ENCODE data around the gene COL6A1. TPM values are rescaled to one million over a fixed set of nuclear protein-coding genes. Genes with fewer than 3 reads are reported as not detected.

Gene COL6A1
- polyA plus RNA-seq, 1 of the 3 experiments (the other 2 are of a cell fraction), result 107 TPM

DNA sequence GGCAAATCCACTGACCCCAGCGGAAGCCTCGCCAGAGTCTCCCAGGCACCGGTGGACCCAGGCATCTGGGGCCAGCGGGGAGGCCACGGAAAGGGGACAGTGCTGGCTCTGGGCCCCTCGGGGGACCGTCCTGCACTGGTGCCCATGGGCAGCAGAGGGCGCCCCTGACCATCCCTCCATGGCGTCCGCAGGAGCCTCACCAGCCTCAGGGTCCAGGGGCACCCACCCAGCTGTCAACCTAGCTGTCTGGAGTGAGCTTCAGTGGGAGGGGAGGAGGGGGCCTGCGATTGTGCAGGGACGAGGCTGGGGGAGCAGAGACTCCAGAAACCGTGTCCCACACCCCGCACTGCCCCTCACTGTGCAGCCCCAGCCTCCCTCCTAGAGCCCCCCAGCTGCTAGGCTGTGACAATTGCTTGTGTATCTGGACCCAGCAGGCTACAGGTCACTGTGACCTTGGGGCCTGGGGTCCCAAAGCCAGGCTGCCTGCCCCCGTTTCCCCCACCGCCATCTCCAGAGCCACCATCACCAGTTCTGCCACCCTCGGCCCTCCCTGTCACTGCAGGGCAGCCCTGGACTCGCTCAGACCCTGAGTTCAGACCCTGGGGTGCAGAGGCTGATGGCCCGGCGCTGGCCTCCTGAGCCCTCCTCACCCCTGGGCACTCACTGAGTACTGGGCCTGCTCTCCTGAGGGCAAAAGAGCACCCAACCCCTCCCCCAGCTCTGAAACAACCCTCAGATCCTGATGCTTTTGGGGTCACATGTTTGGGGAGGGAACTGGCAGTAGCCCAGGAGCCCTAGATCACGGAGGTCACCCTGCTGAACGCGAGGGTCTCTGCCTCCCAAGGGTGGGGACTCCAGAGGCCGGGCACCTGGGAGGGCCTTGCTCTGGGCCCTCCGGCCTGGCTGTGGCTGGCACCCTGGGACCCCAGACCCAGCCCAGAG is 10.6 kb upstream of the COL6A1 start (continued):
- TF ChIP-seq, protein P1, sequence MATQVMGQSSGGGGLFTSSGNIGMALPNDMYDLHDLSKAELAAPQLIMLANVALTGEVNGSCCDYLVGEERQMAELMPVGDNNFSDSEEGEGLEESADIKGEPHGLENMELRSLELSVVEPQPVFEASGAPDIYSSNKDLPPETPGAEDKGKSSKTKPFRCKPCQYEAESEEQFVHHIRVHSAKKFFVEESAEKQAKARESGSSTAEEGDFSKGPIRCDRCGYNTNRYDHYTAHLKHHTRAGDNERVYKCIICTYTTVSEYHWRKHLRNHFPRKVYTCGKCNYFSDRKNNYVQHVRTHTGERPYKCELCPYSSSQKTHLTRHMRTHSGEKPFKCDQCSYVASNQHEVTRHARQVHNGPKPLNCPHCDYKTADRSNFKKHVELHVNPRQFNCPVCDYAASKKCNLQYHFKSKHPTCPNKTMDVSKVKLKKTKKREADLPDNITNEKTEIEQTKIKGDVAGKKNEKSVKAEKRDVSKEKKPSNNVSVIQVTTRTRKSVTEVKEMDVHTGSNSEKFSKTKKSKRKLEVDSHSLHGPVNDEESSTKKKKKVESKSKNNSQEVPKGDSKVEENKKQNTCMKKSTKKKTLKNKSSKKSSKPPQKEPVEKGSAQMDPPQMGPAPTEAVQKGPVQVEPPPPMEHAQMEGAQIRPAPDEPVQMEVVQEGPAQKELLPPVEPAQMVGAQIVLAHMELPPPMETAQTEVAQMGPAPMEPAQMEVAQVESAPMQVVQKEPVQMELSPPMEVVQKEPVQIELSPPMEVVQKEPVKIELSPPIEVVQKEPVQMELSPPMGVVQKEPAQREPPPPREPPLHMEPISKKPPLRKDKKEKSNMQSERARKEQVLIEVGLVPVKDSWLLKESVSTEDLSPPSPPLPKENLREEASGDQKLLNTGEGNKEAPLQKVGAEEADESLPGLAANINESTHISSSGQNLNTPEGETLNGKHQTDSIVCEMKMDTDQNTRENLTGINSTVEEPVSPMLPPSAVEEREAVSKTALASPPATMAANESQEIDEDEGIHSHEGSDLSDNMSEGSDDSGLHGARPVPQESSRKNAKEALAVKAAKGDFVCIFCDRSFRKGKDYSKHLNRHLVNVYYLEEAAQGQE (IDR thresholded peaks at IDR 0.05; ENCODE audit: low read depth, low read length), result no peak
- TF ChIP-seq SMC3 (IDR thresholded peaks at IDR 0.05; ENCODE audit: low read depth, low read length) (peak; percentile 78), EP300 (IDR thresholded peaks at IDR 0.05; ENCODE audit: borderline replicate concordance in 1 of 2, low read depth in 1 of 2, low read length in 1 of 2) (no peak), RAD21 (IDR thresholded peaks at IDR 0.05; ENCODE audit: low read length) (peak; percentile 85), MXI1 (IDR thresholded peaks at IDR 0.05; ENCODE audit: low read depth, low read length) (peak; percentile 53; the same call in 1 of the 2 replicates), RXRA (IDR thresholded peaks at IDR 0.05; ENCODE audit: borderline replicate concordance, low read depth) (no peak), FOXJ3 (CRISPR knock-in tag; IDR thresholded peaks at IDR 0.05) (0 out of 2 replicates have a peak, but pooled peaks have one; percentile 8), GATA2 (CRISPR knock-in tag; IDR thresholded peaks at IDR 0.05) (no peak)
- TF ChIP-seq, protein P2, sequence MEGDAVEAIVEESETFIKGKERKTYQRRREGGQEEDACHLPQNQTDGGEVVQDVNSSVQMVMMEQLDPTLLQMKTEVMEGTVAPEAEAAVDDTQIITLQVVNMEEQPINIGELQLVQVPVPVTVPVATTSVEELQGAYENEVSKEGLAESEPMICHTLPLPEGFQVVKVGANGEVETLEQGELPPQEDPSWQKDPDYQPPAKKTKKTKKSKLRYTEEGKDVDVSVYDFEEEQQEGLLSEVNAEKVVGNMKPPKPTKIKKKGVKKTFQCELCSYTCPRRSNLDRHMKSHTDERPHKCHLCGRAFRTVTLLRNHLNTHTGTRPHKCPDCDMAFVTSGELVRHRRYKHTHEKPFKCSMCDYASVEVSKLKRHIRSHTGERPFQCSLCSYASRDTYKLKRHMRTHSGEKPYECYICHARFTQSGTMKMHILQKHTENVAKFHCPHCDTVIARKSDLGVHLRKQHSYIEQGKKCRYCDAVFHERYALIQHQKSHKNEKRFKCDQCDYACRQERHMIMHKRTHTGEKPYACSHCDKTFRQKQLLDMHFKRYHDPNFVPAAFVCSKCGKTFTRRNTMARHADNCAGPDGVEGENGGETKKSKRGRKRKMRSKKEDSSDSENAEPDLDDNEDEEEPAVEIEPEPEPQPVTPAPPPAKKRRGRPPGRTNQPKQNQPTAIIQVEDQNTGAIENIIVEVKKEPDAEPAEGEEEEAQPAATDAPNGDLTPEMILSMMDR (IDR thresholded peaks at IDR 0.05), result peak; percentile 86
- TF ChIP-seq, protein P3, sequence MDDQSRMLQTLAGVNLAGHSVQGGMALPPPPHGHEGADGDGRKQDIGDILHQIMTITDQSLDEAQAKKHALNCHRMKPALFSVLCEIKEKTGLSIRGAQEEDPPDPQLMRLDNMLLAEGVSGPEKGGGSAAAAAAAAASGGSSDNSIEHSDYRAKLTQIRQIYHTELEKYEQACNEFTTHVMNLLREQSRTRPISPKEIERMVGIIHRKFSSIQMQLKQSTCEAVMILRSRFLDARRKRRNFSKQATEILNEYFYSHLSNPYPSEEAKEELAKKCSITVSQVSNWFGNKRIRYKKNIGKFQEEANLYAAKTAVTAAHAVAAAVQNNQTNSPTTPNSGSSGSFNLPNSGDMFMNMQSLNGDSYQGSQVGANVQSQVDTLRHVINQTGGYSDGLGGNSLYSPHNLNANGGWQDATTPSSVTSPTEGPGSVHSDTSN (IDR thresholded peaks at IDR 0.05), result no peak
- TF ChIP-seq, protein P4, sequence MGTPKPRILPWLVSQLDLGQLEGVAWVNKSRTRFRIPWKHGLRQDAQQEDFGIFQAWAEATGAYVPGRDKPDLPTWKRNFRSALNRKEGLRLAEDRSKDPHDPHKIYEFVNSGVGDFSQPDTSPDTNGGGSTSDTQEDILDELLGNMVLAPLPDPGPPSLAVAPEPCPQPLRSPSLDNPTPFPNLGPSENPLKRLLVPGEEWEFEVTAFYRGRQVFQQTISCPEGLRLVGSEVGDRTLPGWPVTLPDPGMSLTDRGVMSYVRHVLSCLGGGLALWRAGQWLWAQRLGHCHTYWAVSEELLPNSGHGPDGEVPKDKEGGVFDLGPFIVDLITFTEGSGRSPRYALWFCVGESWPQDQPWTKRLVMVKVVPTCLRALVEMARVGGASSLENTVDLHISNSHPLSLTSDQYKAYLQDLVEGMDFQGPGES (IDR thresholded peaks at IDR 0.05; ENCODE audit: low read depth, low read length), result no peak
- TF ChIP-seq, protein P5, sequence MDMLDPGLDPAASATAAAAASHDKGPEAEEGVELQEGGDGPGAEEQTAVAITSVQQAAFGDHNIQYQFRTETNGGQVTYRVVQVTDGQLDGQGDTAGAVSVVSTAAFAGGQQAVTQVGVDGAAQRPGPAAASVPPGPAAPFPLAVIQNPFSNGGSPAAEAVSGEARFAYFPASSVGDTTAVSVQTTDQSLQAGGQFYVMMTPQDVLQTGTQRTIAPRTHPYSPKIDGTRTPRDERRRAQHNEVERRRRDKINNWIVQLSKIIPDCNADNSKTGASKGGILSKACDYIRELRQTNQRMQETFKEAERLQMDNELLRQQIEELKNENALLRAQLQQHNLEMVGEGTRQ (IDR thresholded peaks at IDR 0.05; ENCODE audit: borderline replicate concordance, low read depth, low read length), result no peak
